GM12873 (cell line): ENCODE data around the gene KSR1.

Source experiments
- CTCF ChIP-seq: IDR thresholded peaks from 2 replicates; pipeline ENCODE4 v1.5.1; 2012; ENCODE audit warnings: low read depth, mild to moderate bottlenecking, moderate library complexity, low read length, control low read depth; ENCODE audit not compliant: insufficient read depth; ENCODE audit errors: missing control alignments

The KSR1 gene

GRCh38 chr17:27491713-27492190 is 35.5 kb downstream of the KSR1 start:
- TF ChIP-seq CTCF: no peak

DNA sequence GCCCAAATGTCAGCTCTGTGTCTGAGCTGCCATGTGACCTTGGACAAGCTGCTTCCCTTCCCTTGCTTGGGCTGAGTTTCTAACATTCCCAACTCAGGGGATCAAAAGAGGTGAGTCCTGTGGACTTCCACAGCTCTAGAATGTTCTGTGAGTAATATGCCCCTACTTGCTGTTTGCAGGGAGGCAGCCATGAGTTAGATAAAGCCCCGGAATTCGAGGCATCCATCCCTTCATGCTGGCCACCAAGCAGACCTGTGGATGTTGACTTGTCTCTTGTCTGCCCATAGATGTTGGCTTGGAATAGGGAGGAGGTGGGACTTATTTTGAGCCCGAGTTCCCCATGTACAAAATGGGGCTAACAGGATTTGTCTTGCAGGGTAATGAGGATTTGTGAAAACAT is 36.2 kb downstream of the KSR1 start:
- TF ChIP-seq CTCF: no peak

- no peak for TF ChIP-seq CTCF
These were observed 36.8 kb downstream of the KSR1 start for GRCh38 chr17:27493088-27493487.

- peak; percentile 12 for TF ChIP-seq CTCF
These were observed 38.2 kb downstream of the KSR1 start for GRCh38 chr17:27494192-27495091.

DNA sequence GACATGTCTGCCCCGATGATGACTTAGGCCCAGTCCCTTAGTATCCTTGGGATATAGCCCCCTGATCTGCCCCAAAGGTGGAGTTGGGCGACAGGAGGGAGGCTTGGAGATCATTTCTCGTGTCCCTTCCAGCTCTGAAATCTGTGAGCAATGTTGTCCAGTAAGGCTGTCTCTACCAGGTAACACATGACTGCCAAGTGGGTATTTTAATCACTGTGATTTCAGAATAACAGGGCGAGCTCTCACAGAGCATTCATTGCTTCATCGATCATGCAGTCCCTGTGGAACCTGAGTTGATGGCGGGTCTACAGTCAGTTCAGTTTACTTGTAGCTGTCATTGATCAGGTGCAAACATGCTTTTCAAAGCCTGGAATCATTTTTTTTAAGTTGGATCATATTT is 39.2 kb downstream of the KSR1 start:
- no peak for TF ChIP-seq CTCF

DNA sequence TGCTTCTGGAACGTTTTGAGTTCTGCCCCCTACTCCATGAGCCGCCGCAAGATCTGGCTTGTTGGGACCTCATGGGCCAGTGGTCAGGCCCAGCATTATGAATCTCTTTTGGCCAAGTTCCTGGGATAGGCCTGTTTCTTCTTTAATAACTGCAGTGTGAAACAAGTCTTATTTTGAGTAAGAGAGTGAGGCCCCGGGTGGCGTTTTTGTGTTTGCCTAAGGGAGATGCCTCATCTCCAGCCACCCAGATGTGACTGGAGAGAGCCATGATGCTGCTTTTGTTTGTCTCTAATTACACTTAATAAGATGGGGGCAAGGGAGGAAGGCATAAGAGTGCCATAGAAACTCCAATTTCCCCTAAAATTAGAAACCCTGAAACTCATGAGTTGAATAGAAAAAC is 39.8 kb downstream of the KSR1 start:
- no peak for TF ChIP-seq CTCF

GRCh38 chr17:27496437-27496943 is 40.2 kb downstream of the KSR1 start:
- no peak for TF ChIP-seq CTCF
